ENCODE results near the gene CUX1. TPM values are rescaled to one million over a fixed set of nuclear protein-coding genes. Genes with fewer than 3 reads are reported as not detected.
"Not testable (repeated sequence)": the region's sequence is repeated elsewhere in the genome, so short reads cannot be mapped to it uniquely, and the experiment has no call there.

The CUX1 gene
- total RNA-seq, 1 experiment from 2014 or later, result 39.6 TPM

DNA sequence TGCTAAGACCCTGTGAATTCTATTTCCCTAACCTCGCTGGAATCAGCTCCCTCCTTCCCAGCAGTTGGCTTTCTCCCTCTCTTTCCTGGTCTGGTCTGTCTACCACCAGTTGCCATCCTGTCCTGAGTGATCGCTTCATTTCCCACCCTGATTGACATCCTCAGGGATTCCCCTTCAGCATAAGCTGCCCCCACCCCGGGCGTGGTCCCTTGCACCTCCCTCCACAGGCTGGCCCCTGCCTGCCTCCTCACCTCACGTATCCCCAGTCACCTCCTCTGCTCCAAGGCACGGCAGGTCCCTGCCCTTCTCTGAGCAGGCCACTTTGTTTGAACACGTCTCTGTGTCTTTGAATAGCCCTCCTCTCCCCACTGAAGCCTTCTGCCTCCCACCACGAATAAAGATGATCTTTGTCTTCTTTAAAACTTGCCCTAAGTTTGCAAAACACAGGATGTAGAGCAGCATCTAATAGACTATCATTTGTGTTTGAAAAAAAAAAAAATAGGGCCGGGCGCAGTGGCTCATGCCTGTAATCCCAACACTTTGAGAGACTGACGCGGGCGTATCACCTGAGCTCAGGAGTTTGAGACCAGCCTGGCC is 233.5 kb downstream of the CUX1 start:
- Histone ChIP-seq H3K9ac (ENCODE audit: low read length) (no peak overlapping the region), H3K4me1 (ENCODE audit: insufficient read depth, low read length) (no peaks in the 10 kb centered on the region), H3K9me2 (replicated peaks; ENCODE audit: low read length) (no peaks in the 10 kb centered on the region), H2AFZ (ENCODE audit: low read length) (no peak overlapping the region), H3K27me3 (ENCODE audit: low read length) (no peaks in the 10 kb centered on the region), H3K4me2 (ENCODE audit: low read length) (no peak overlapping the region), H3K27ac (ENCODE audit: low read length) (no peak overlapping the region), H3K36me3 (ENCODE audit: low read depth, low read length) (peaks cover 4% of the 10 kb centered on the region; the same call in 1 of the 2 replicates), H3F3A (ENCODE audit: low read length, unreplicated experiment) (no peaks in the 10 kb centered on the region), H3K79me2 (ENCODE audit: low read length) (no peaks in the 10 kb centered on the region), H4K20me1 (ENCODE audit: low read length) (no peaks in the 10 kb centered on the region), H3K4me3 (ENCODE audit: low read length) (no peak overlapping the region), H3K9me3 (ENCODE audit: low read length) (no peaks in the 10 kb centered on the region)
- DNase-seq (no peak), ATAC-seq (no peak)
- ChIA-PET CTCF (no interaction called here), POLR2A (ENCODE audit: unreplicated experiment) (no interaction called here)
- intact Hi-C loops (cut with micrococcal nuclease), result no loop called here
- BruUV-seq (replicated peaks), result no TSS peak
- TF ChIP-seq EZH2 (IDR thresholded peaks at IDR 0.05; ENCODE audit: low read length, unreplicated experiment), result no peak
- no peak for TF ChIP-seq EZH2phosphoT487 (IDR thresholded peaks at IDR 0.05; ENCODE audit: borderline replicate concordance, low read length)
- TF ChIP-seq, protein P1, sequence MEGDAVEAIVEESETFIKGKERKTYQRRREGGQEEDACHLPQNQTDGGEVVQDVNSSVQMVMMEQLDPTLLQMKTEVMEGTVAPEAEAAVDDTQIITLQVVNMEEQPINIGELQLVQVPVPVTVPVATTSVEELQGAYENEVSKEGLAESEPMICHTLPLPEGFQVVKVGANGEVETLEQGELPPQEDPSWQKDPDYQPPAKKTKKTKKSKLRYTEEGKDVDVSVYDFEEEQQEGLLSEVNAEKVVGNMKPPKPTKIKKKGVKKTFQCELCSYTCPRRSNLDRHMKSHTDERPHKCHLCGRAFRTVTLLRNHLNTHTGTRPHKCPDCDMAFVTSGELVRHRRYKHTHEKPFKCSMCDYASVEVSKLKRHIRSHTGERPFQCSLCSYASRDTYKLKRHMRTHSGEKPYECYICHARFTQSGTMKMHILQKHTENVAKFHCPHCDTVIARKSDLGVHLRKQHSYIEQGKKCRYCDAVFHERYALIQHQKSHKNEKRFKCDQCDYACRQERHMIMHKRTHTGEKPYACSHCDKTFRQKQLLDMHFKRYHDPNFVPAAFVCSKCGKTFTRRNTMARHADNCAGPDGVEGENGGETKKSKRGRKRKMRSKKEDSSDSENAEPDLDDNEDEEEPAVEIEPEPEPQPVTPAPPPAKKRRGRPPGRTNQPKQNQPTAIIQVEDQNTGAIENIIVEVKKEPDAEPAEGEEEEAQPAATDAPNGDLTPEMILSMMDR (conservative IDR thresholded peaks at IDR 0.05; ENCODE audit: low read depth, low read length), result no peak

GRCh38 chr7:102051736-102052135 is 234.3 kb downstream of the CUX1 start:
- ATAC-seq; H3K4me1 ChIP-seq (ENCODE audit: insufficient read depth, low read length); H3K27ac ChIP-seq (ENCODE audit: low read length); H3K4me2 ChIP-seq (ENCODE audit: low read length); H3K79me2 ChIP-seq (ENCODE audit: low read length); H3F3A ChIP-seq (ENCODE audit: low read length, unreplicated experiment); DNase-seq; H3K9ac ChIP-seq (ENCODE audit: low read length); H3K9me3 ChIP-seq (ENCODE audit: low read length); POLR2A ChIA-PET (ENCODE audit: unreplicated experiment); H3K9me2 ChIP-seq (replicated peaks; ENCODE audit: low read length); CTCF ChIA-PET; H4K20me1 ChIP-seq (ENCODE audit: low read length); H3K27me3 ChIP-seq (ENCODE audit: low read length); intact Hi-C loops (cut with micrococcal nuclease); H3K36me3 ChIP-seq (ENCODE audit: low read depth, low read length); H2AFZ ChIP-seq (ENCODE audit: low read length); H3K4me3 ChIP-seq (ENCODE audit: low read length); BruUV-seq (replicated peaks): not testable (repeated sequence)

DNA sequence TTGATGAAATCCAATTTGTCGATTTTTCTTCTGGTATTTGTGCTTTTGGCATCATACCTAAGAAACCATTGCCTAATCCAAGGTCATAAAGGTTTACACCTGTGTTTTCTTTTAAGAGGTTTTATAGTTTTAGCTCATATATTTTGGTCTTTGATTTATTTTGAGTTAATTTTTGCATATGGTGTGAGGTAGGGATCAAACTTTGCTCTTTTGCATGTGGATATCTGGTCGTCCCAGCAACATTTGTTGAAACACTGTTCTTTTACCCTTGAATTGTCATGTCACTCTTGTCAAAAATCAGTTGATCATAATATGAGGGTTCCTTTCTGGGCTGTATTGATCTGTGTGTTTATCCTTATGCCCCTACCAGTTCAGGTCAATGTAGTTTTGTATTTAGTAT is 236.7 kb downstream of the CUX1 start:
- no peak overlapping the region for H3K9ac ChIP-seq (ENCODE audit: low read length)
- TF ChIP-seq, protein P1 (conservative IDR thresholded peaks at IDR 0.05; ENCODE audit: low read depth, low read length), result no peak
- no peak for TF ChIP-seq EZH2 (IDR thresholded peaks at IDR 0.05; ENCODE audit: low read length, unreplicated experiment)
- TF ChIP-seq EZH2phosphoT487 (IDR thresholded peaks at IDR 0.05; ENCODE audit: borderline replicate concordance, low read length), result no peak
- H3K4me1 ChIP-seq (ENCODE audit: insufficient read depth, low read length), result no peaks in the 10 kb centered on the region
- ATAC-seq (no peak), DNase-seq (no peak)
- H3K36me3 ChIP-seq (ENCODE audit: low read depth, low read length), result peaks cover 8% of the 10 kb centered on the region; the same call in 1 of the 2 replicates
- H3K27me3 ChIP-seq (ENCODE audit: low read length), result no peaks in the 10 kb centered on the region
- no peak overlapping the region for H3K4me2 ChIP-seq (ENCODE audit: low read length)
- no peak overlapping the region for H2AFZ ChIP-seq (ENCODE audit: low read length)
- CTCF ChIA-PET, result no interaction called here
- H3F3A ChIP-seq (ENCODE audit: low read length, unreplicated experiment), result no peaks in the 10 kb centered on the region
- intact Hi-C loops (cut with micrococcal nuclease), result no loop called here
- H3K79me2 ChIP-seq (ENCODE audit: low read length), result no peaks in the 10 kb centered on the region
- POLR2A ChIA-PET (ENCODE audit: unreplicated experiment), result no interaction called here
- no peak overlapping the region for H3K27ac ChIP-seq (ENCODE audit: low read length)
- no peaks in the 10 kb centered on the region for H4K20me1 ChIP-seq (ENCODE audit: low read length)
- no peak overlapping the region for H3K4me3 ChIP-seq (ENCODE audit: low read length)
- no peaks in the 10 kb centered on the region for H3K9me2 ChIP-seq (replicated peaks; ENCODE audit: low read length)
- no peaks in the 10 kb centered on the region for H3K9me3 ChIP-seq (ENCODE audit: low read length)
- BruUV-seq (replicated peaks), result no TSS peak
